H9 (cell line): ENCODE measurements around the gene DAD1. TPM values are rescaled to one million over a fixed set of nuclear protein-coding genes. Genes with fewer than 3 reads are reported as not detected.

Source experiments
- DNase-seq: peaks from one replicate; pipeline ENCODE4 v3.0.0-alpha.2; 2017
- H2AFZ ChIP-seq: one replicate; pipeline ENCODE4 v1.6.1; 2013; ENCODE audit warnings: mild to moderate bottlenecking, low read length, control low read depth, moderate library complexity
- H2AK5ac ChIP-seq: 2 replicates; pipeline ENCODE4 v1.6.1; 2013; ENCODE audit warnings: low read length, control low read depth, mixed read lengths; ENCODE audit not compliant: insufficient read length
- H2BK120ac ChIP-seq: one replicate; pipeline ENCODE4 v1.6.1; 2013; ENCODE audit warnings: low read depth, mild to moderate bottlenecking, low read length, control low read depth, inconsistent platforms; ENCODE audit not compliant: poor library complexity, severe bottlenecking
- H2BK12ac ChIP-seq: 2 replicates; pipeline ENCODE4 v1.6.1; 2013; ENCODE audit warnings: low read length, control low read depth, mixed read lengths, low read depth; ENCODE audit not compliant: insufficient read length
- H2BK15ac ChIP-seq: 2 replicates; pipeline ENCODE4 v1.6.1; 2013; ENCODE audit warnings: low read depth, low read length, control low read depth
- H2BK20ac ChIP-seq: one replicate; pipeline ENCODE4 v1.6.1; 2013; ENCODE audit warnings: low read depth, mild to moderate bottlenecking, low read length, control low read depth, inconsistent platforms; ENCODE audit not compliant: poor library complexity, severe bottlenecking
- H2BK5ac ChIP-seq: 2 replicates; pipeline ENCODE4 v1.6.1; 2013; ENCODE audit warnings: low read length, control low read depth, mixed read lengths; ENCODE audit not compliant: insufficient read length
- H3K14ac ChIP-seq: 2 replicates; pipeline ENCODE4 v1.6.1; 2013; ENCODE audit warnings: low read length, control low read depth; ENCODE audit not compliant: insufficient read depth
- H3K18ac ChIP-seq: 2 replicates; pipeline ENCODE4 v1.6.1; 2013; ENCODE audit warnings: low read depth, mild to moderate bottlenecking, mixed read lengths, low read length, control low read depth; ENCODE audit not compliant: insufficient read length
- H3K23ac ChIP-seq: 2 replicates; pipeline ENCODE4 v1.6.1; 2013; ENCODE audit warnings: low read length, control low read depth, mixed read lengths, low read depth; ENCODE audit not compliant: insufficient read length
- H3K23me2 ChIP-seq: 2 replicates; pipeline ENCODE4 v1.6.1; 2013; ENCODE audit warnings: low read depth, mild to moderate bottlenecking, mixed read lengths, low read length, control low read depth; ENCODE audit not compliant: insufficient read length, poor library complexity, severe bottlenecking
- H3K27ac ChIP-seq: 2 replicates; pipeline ENCODE4 v1.5.1; 2013; ENCODE audit warnings: low read length, control low read depth, mixed read lengths, low read depth; ENCODE audit not compliant: insufficient read length
- H3K27me3 ChIP-seq: 2 replicates; pipeline ENCODE4 v1.6.1; 2013; ENCODE audit warnings: low read length, control low read depth, inconsistent platforms; ENCODE audit not compliant: insufficient read depth
- H3K4ac ChIP-seq: 2 replicates; pipeline ENCODE4 v1.6.1; 2013; ENCODE audit warnings: low read depth, mild to moderate bottlenecking, control low read depth, inconsistent platforms, low read length, moderate library complexity
- H3K4me1 ChIP-seq: 2 replicates; pipeline ENCODE4 v1.6.1; 2013; ENCODE audit warnings: low read length, control low read depth, inconsistent platforms; ENCODE audit not compliant: insufficient read depth
- H3K4me2 ChIP-seq: 2 replicates; pipeline ENCODE4 v1.6.1; 2013; ENCODE audit warnings: low read length, control low read depth, mixed read lengths; ENCODE audit not compliant: insufficient read length, insufficient read depth
- H3K56ac ChIP-seq: 2 replicates; pipeline ENCODE4 v1.6.1; 2013; ENCODE audit warnings: low read depth, mild to moderate bottlenecking, mixed read lengths, low read length, control low read depth; ENCODE audit not compliant: insufficient read length
- H3K79me1 ChIP-seq: 2 replicates; pipeline ENCODE4 v1.6.1; 2013; ENCODE audit warnings: low read depth, mild to moderate bottlenecking, moderate library complexity, low read length, control low read depth, inconsistent platforms; ENCODE audit not compliant: insufficient read depth, poor library complexity, severe bottlenecking
- H3K79me2 ChIP-seq: 2 replicates; pipeline ENCODE4 v1.6.1; 2013; ENCODE audit warnings: low read length, control low read depth, inconsistent platforms; ENCODE audit not compliant: insufficient read depth
- H3K9ac ChIP-seq: 2 replicates; pipeline ENCODE4 v1.6.1; 2013; ENCODE audit warnings: low read length, control low read depth, mixed read lengths; ENCODE audit not compliant: insufficient read length; ENCODE audit errors: extremely low read depth
- H3K9me3 ChIP-seq: one replicate; pipeline ENCODE4 v1.6.1; 2013; ENCODE audit warnings: low read depth, low read length, inconsistent platforms; ENCODE audit not compliant: control insufficient read depth
- H3T11ph ChIP-seq: one replicate; pipeline ENCODE4 v1.6.1; 2013; ENCODE audit warnings: mild to moderate bottlenecking, low read length, control low read depth, inconsistent platforms
- H4K20me1 ChIP-seq: one replicate; pipeline ENCODE4 v1.6.1; 2013; ENCODE audit not compliant: control insufficient read depth, insufficient read length, insufficient read depth
- H4K5ac ChIP-seq: 2 replicates; pipeline ENCODE4 v1.6.1; 2013; ENCODE audit warnings: low read depth, mild to moderate bottlenecking, mixed read lengths, low read length, control low read depth; ENCODE audit not compliant: insufficient read length
- H4K8ac ChIP-seq: replicated peaks from 2 replicates; pipeline ENCODE4 v1.6.1; 2013; ENCODE audit warnings: low read length, control low read depth, mixed read lengths, low read depth; ENCODE audit not compliant: insufficient read length
- H4K91ac ChIP-seq: 2 replicates; pipeline ENCODE4 v1.6.1; 2013; ENCODE audit warnings: low read depth, mild to moderate bottlenecking, moderate library complexity, mixed read lengths, low read length, control low read depth; ENCODE audit not compliant: insufficient read length
- H3K27ac Mint-ChIP-seq, 3 experiments: 2 replicates in 2 of 3; 3 replicates in 1 of 3; pipeline ENCODE4 v1.8.0; 2020 to 2021; ENCODE audit warnings: mixed read lengths in 3 of 3, mild to moderate bottlenecking in 1 of 3, moderate library complexity in 1 of 3
- H3K27me3 Mint-ChIP-seq: 2 replicates; pipeline ENCODE4 v1.8.0; 2021; ENCODE audit warnings: low read depth, mild to moderate bottlenecking, moderate library complexity, mixed read lengths
- H3K36me3 Mint-ChIP-seq, 3 experiments: 2 replicates in 2 of 3; 3 replicates in 1 of 3; pipeline ENCODE4 v1.8.0; 2020 to 2021; ENCODE audit warnings: low read depth in 3 of 3, mixed read lengths in 3 of 3; ENCODE audit not compliant: insufficient read depth in 1 of 3
- H3K4me1 Mint-ChIP-seq, 2 experiments: 2 replicates each; pipeline ENCODE4 v1.8.0; 2020; ENCODE audit warnings: mixed read lengths in 2 of 2
- H3K4me3 Mint-ChIP-seq, 2 experiments: 2 replicates in 1 of 2; 3 replicates in 1 of 2; pipeline ENCODE4 v1.8.0; 2020 to 2021; ENCODE audit warnings: mild to moderate bottlenecking in 2 of 2, mixed read lengths in 2 of 2, moderate library complexity in 1 of 2
- H3K9me3 Mint-ChIP-seq, 2 experiments: 2 replicates in 1 of 2; 3 replicates in 1 of 2; pipeline ENCODE4 v1.8.0; 2020; ENCODE audit warnings: mild to moderate bottlenecking in 2 of 2, mixed read lengths in 2 of 2, moderate library complexity in 1 of 2
- CTCF ChIP-seq: fragments of 200-600 bp; sonication (generic); conservative IDR thresholded peaks from 3 replicates; pipeline ENCODE4 v1.8.0; 2021; ENCODE audit warnings: antibody characterized with exemption, mild to moderate bottlenecking
- WGBS: extraction: QIAGEN DNeasy Blood & Tissue Kit; methylation state at CpG from one replicate; pipeline ENCODE4 v1.1.7; 2013; ENCODE audit warnings: missing lambda C conversion rate, low lambda C conversion rate, mixed read lengths; ENCODE audit not compliant: insufficient read length; ENCODE audit errors: extremely low coverage; 5-methylcytosine and 5-hydroxymethylcytosine counted together
- total RNA-seq: library from RNA; stranded (reverse); gene quantifications from 2 replicates; pipeline ENCODE4 v1.2.1, GENCODE V29; 2021

Gene DAD1
- total RNA-seq, 1 experiment from 2014 or later, result 127 TPM

- H2BK120ac ChIP-seq, result no peak overlapping the region
- no peaks in the 10 kb centered on the region for H3K4me1 ChIP-seq
- no peak overlapping the region for H3K18ac ChIP-seq
- H2BK5ac ChIP-seq, result no peak overlapping the region
- no peak overlapping the region for H3K9ac ChIP-seq
- no peak overlapping the region for H3K23ac ChIP-seq
- Mint-ChIP-seq H3K27me3 (peaks cover 2% of the 10 kb centered on the region; the same call in 1 of the 2 replicates), H3K9me3 (no peaks in the 10 kb centered on the region), H3K36me3 (no peaks in the 10 kb centered on the region), H3K4me1 (peaks cover 0 to under 1% of the 10 kb centered on the region in 2 experiments; a peak in 1 of 4 replicates), H3K4me3 (no peak overlapping the region), H3K27ac (no peak overlapping the region)
- H2BK15ac ChIP-seq, result no peak overlapping the region
- H3K14ac ChIP-seq, result no peak overlapping the region
- H2BK12ac ChIP-seq, result no peak overlapping the region
- no peak overlapping the region for H3K4ac ChIP-seq
- H2BK20ac ChIP-seq, result no peak overlapping the region
- no peak overlapping the region for H3K27ac ChIP-seq
- no peak overlapping the region for H2AFZ ChIP-seq
- H3K79me1 ChIP-seq, result no peaks in the 10 kb centered on the region
- H2AK5ac ChIP-seq, result no peak overlapping the region
- no peaks in the 10 kb centered on the region for H4K20me1 ChIP-seq
- H3K56ac ChIP-seq, result no peak overlapping the region
- H3K9me3 ChIP-seq, result no peaks in the 10 kb centered on the region
- H3K4me2 ChIP-seq, result no peak overlapping the region
- no peaks in the 10 kb centered on the region for H3K23me2 ChIP-seq
- H3K79me2 ChIP-seq, result no peaks in the 10 kb centered on the region
- no CpG with 5 or more reads among the region's 5 CpGs for WGBS
- H4K5ac ChIP-seq, result no peak overlapping the region
- no peak overlapping the region for H4K8ac ChIP-seq
- no peak overlapping the region for H4K91ac ChIP-seq
- TF ChIP-seq CTCF, result no peak
- H3K27me3 ChIP-seq, result no peaks in the 10 kb centered on the region
- no peak for DNase-seq
- H3T11ph ChIP-seq, result no peak overlapping the region
These were observed 57.3 kb downstream of the DAD1 start for GRCh38 chr14:22531451-22532344.
